Endometrial microvascular endothelial cells (primary cell): ENCODE results near the gene GJC2. TPM values are rescaled to one million over a fixed set of nuclear protein-coding genes. Genes with fewer than 3 reads are reported as not detected.

Experiments used
- in situ Hi-C: cut with HindIII; loops from 2 replicates; pipeline ENCODE4 v1.10.0; 2017; ENCODE audit warnings: low sequenced_read_pairs, low pct_unique_long_range_greater_than_20kb; ENCODE audit errors: inconsistent ontology term
- total RNA-seq: library from RNA; depleted of rRNA; stranded (reverse); fragments of >200 nt; gene quantifications from one replicate; pipeline ENCODE4 v1.2.3, GENCODE V29; 2015; ENCODE audit errors: inconsistent ontology term

GJC2 gene
- total RNA-seq, 1 donor from 2014 or later = 0.28 TPM

- in situ Hi-C loops = no loop called here
Observed at GRCh38 chr1:228142701-228143136, 7.0 kb upstream of the GJC2 start.

DNA sequence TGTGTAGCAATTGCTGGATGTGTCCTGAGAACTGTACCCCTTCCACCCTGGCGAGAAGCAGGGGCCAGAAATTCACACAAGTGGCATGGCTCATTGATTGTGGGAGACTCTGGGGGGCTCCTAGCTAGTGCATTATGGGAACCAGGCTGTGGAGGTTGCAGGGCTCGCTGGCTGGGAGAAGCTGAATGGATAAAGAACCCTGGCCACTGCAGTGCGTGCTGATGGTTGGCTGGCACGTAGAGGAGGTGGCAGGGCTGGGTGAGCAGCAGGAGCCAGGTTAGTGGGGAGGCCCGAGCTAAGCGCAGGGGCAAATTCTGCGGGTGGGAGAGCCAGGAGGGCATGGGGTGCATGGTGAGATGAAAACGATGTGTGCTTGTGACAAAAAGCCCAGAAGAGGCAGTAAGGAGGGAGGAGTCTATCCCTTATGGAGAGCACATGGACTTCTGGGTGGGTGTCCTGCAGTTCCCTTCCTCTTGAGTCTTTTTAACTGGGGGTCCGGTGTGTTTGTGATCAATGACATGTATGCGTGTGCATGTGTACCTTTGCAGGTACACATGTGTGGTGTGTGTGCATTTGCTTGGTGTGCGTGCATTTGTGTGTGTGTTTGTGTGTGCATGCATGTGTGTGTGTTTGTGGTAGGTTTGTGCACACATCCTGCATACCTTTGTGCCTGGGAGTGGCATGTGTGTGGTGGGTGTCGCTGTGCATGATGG lies 6.1 kb upstream of the GJC2 start:
- in situ Hi-C loops = no loop called here

DNA sequence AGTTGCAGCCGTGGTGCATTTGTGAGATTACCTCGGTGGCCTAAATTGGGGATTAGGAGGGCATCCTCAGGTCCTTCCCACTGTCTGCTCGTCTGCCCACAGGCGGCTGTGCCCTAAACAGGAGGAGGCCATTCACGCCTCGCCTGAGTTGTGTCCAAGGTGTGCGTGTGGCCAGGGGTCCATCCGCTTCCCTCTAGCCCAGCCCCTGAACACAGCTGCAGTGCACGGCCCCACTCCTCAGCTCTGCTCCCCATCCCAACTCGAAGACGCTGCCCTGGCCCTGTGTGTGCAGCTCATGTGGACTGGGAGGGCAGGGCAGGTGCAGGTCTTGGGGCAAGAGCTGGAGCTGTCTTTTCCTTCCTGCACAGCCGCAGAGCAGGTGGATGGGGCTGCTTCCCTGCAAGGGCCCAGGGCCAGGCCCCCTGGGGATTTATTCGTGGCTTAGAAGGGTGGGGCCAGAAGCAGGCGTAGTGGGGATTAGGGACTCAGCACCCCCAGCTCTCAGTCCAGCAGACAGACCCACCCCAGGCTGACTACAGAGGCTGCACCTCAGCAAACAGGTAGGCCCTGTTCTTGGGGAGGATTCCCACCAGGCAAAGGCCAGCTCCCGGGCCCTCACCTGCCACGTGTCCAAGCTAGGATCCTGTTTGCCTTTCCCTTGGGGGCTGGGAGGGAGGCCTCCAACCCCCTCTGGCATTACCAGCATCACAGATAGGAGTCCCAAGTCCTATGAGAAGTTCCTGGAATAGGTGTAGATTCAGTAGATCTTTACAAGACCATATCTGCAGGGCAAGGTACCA lies 5.3 kb upstream of the GJC2 start:
- in situ Hi-C loops = no loop called here

DNA sequence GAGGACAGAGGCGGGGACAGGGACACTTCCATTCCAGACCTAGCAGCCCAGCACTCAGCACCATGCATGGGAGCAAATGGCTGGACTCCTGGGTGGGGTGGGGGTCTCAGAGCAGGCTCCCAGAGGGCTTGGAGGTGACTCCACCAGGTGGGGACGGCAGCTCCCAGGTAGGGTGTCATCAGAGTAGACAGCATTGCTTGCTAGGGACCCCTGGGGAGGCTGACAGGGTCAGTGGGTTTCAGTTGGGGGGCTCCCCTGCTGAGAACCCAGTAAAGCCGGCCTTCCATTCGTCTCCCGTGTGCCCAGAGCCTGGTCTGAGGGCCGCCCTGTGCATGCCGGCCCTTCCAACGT lies 4.8 kb upstream of the GJC2 start:
- in situ Hi-C loops = no loop called here

DNA sequence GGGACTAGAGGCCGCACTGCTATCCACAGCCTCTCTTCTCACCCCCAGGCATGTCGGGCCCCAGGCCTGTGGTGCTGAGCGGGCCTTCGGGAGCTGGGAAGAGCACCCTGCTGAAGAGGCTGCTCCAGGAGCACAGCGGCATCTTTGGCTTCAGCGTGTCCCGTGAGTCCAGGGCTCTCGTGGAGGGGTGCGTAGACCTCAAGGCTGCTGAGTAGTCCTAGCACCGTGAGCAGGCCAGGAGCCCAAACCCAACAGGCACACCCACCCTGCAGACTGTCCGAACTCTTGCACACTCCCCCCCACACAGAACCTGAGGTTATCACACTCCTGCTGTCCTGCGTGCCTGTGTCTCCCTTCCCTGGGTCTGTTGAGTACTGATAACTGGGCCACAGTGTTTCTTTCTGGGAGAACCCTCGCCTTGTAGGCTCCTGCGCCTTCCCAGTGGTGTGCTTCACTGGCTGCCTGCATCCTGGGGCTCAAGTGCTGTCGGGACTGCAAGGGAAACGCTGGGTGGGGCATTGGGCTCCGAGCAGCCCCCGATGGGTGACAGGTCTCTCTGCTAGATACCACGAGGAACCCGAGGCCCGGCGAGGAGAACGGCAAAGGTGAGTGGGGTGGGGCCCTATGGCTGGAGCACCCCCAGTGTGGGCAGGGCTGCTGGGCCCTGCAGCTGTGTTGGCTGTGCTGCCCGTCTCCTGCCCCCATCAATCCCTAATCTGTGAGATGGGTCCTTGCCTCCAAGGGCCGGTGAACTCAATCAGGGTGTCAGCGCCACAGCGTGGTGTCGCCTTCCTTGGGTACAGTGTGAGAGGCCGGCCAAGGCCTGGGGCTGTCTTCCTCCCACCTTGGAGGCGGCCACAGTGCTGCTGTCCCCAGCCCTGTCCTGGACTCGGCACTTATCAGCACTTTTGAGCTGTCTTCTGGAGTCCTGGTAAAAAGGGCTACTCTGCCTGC lies 4.0 kb upstream of the GJC2 start:
- in situ Hi-C loops = no loop called here

DNA sequence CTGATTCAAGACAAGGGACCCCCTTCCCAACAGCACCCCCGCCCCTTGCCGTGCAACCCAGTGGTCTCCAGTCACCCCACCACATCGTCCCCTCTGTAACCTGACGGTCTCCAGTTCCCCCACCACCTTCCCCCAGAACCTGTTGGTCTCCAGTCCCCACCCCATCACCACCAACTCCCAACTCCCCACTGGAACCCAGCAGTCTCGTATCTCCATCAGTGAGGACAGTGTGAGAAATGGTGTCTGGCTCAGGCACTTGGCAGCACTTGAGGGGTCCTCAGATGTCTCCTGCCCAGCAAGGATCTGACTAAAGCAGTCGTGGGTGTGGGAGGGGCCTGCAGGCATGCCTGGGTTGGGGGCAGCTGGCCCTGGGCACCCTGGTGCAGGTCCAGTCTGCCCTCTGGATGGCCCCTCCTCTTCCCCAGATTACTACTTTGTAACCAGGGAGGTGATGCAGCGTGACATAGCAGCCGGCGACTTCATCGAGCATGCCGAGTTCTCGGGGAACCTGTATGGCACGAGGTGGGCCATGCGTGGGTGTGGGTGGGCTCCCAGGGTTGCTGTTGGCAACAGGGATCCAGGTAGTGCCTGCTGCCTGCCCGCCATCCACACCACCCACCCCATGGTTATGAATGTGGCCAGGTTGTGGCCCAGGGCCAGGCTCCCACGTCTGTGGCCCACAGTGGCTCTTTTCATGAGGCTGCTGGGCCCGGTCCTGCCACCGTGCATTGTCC lies 3.1 kb upstream of the GJC2 start:
- in situ Hi-C loops = no loop called here

- in situ Hi-C loops = no loop called here
Observed at GRCh38 chr1:228147151-228147693, 2.5 kb upstream of the GJC2 start.

DNA sequence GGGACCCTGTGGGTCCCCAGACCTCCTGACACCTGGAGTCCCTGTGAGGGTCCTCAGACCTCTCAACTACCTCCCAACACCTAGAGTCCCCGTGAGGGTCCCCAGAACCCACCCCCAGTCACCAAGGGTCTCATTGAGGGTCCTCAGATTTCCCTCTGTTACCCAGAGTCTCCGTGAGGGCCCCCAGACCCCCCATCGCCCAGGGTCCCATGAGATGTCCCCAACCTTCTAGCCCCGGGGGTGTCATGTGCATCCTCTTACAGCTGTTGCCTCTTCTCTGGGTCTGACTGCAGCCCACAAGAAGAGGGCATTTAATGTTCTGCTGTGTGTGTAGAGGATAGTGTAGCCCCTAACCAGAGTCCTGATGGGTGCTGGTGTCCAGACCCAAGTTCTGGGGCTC lies 2.0 kb upstream of the GJC2 start:
- in situ Hi-C loops = no loop called here

GRCh38 chr1:228148196-228148861 lies 1.4 kb upstream of the GJC2 start:
- in situ Hi-C loops = no loop called here

DNA sequence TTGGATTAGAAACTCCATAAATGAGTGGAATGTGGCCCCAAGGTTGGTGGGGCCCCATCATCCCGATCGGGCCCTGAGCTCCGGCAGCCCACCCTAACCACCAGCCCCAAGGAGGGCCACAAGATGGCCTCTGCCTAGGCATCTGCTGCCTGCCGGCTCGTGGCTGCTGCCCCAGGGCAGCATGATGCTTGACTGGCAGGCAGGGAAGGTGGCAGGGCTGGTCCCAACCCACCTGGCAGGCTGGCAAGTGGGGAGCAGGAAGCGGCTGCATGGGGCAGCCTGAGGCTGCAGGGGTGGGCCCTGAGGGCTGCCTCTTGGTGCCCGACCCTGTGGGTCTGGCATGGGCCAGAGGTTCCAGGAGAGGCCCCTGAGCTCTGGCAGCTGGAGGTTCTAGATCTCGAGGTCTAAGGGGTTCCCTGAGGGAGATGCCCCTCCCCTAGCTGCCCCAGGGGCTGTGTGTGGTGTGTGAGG lies 760 bp upstream of the GJC2 start:
- in situ Hi-C loops = no loop called here

GRCh38 chr1:228150120-228150460 lies 360 bp downstream of the GJC2 start:
- in situ Hi-C loops = no loop called here

DNA sequence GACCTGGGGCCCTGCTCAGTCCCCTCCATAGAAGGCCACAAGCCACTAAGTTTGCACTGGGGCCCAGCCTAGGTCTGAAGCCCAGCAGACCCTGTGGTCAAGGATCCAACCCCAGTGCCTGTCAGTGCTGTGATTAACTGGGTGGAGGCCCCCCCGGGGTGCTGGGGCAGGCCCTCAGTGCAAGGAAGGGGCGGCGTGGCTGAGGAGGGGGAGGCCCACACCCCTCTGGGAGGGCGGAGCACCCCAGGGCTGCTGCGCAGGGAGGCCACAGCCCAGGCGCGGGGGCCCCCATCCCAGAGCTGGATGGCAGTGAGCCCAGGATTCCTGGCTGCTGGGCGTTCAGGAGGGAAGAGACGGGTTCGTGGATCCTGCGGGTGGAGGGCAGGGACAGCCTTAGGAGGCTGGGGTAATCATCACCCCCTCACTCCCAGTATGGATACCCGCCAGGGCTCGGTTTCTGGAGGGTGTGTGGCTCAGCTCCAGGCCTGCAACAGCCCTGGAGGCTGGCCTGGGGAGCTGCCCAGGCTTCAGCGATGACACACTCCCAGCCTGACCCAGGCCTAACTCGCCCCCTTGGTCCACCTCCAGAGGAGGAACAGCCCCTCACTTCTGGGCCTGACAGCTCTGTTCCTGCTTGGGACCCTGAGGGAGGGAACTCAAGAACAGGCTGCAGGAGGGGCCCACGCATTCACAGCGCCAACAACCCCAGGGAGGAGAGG lies 890 bp downstream of the GJC2 start:
- in situ Hi-C loops = no loop called here

DNA sequence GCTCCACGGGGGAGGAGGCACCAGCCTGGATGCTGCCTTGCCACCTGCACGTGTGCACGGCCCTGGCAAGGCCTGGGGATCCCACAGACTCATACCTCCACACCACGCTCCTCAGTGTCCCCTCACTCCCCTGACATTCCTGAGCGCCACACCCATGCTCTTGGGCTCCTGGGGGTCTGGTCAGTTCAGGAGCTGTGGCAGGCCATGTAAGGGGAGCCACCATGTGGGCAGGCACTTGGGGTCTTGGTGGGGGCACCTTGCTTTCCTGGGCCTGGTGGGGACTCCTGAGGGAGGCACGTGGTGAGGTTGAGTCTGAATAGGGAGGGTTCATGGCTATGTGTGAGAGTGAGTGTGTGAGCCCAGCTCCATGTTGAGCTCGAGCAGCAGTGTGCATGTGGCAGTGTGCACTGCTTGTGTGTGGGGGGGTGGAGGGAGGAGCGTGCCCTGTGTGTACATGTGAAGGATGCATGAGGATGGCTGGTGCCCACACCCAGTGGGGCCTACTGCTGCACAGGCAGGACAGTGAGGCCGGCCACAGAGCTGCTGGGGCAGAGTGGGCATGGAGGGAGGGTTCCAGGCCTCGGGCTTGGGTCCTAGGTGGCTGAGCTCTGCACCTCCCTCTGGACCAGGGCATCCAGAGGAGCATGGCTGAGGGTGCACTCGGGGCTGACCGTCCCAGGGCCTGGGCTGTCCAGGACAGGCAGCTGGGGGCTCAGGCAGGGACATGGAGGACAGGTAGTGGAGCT lies 1.6 kb downstream of the GJC2 start:
- in situ Hi-C loops = no loop called here

DNA sequence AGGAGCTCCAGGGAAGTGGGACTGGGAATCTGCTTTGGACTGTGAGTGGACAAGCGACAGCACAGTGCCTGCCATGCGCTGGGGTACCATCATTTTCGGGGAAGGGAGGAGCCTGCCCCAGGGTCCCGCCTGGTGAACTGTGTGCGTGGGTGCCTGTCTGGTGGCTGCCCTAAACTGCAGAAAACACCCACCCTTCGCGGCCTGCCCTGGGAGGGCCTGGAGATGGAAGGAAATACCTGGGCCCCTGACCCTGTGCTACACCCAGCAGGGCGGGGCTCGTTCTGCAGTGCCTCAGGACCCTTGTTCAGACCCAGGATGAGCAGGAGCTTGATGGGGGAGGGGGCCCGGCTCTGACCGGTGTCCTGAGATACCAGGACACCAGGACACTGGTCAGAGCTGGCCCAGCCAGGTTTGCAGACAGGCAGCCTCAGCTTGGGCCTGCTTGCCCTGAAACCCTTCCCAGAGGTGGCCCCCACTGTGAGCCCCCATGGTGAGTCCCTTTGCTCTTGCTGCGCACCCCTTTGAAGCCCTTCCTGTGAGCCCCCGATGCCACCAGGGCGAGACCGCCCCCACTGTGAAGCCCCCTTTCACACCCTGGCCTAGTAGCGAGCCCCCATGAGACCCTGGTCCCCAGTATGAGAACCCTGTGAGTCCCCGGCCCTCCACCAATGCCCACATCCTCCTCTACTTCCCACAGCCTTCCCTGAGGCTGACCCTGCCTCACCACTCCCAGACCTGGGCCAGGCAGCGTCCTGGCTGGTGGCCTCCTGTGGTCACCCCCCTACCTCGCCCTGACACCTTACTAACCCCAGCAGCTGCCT lies 2.6 kb downstream of the GJC2 start:
- in situ Hi-C loops = no loop called here

GRCh38 chr1:228152918-228153258 lies 3.2 kb downstream of the GJC2 start:
- in situ Hi-C loops = no loop called here

DNA sequence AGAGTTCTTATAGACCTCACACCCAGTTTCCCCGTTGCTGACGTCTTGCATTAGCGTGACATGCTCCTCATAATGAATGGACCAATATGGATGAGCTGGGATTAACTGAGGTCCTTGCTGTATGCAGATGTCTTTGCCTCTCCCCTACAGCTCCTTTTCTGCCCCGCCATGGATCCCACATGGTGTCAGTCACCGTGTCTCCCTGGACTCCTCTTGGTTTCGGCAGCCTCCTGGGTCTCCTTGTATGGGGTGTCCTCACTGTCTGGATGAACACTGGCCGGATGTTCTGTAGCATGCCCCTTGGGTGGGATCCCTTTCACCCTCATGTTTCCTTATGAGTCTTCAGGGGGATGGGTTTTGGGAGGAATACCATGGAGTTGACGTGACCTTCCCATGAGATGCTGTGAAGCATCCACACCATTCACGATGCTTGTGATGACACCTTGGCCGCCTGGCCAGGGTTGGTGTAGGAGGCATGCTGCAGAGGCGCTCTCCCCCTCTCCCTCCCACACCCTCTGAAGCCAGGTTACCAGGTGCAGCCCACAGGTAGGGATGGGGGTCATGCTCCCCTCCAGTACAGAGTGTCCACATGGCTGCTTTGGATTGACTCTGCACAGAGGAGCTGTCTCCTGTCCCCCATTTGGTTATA lies 4.4 kb downstream of the GJC2 start:
- in situ Hi-C loops = no loop called here
